Esophagus squamous epithelium (tissue), 5 donors: ENCODE results near the gene CMAS. TPM values are rescaled to one million over a fixed set of nuclear protein-coding genes. Genes with fewer than 3 reads are reported as not detected.
"Not testable (repeated sequence)": the region's sequence is repeated elsewhere in the genome, so short reads cannot be mapped to it uniquely, and the experiment has no call there.

Experiments used
- DNase-seq: peaks from one replicate; lab custom pipeline; 2025; lab: John Stamatoyannopoulos, UW
- H3K27ac ChIP-seq, 4 donors: fragments of 200-600 bp; sonication (generic); one replicate each; pipeline ENCODE4 v1.5.1; 2016 to 2019; ENCODE audit warnings: mild to moderate bottlenecking in 1 of 4
- H3K27me3 ChIP-seq, 4 donors: fragments of 200-600 bp; sonication (generic); 1 replicate in 3 of 4; 2 replicates in 1 of 4; pipeline versions ENCODE4 v1.5.1 to v1.6.0; 2017 to 2021; ENCODE audit warnings: antibody characterized with exemption in 1 of 4
- H3K36me3 ChIP-seq, 3 donors: fragments of 200-600 bp; sonication (generic); one replicate each; pipeline ENCODE4 v1.5.1; 2016 to 2019
- H3K4me1 ChIP-seq, 3 donors: fragments of 200-600 bp; sonication (generic); one replicate each; pipeline ENCODE4 v1.5.1; 2017 to 2019
- H3K4me3 ChIP-seq, 4 donors: fragments of 200-600 bp; sonication (generic); 1 replicate in 3 of 4; 2 replicates in 1 of 4; pipeline ENCODE4 v1.5.1; 2016 to 2019; ENCODE audit warnings: mild to moderate bottlenecking in 2 of 4, moderate library complexity in 1 of 4
- H3K9me3 ChIP-seq, 3 donors: fragments of 200-600 bp; sonication (generic); one replicate each; pipeline ENCODE4 v1.5.1; 2016 to 2019
- POLR2A ChIP-seq, 4 donors: fragments of 450-650 bp; IDR thresholded peaks; one replicate each; pipeline ENCODE4 v1.6.1; 2017; ENCODE audit warnings: antibody characterized with exemption in 4 of 4, mild to moderate bottlenecking in 4 of 4, moderate library complexity in 3 of 4
- WGBS, 2 donors: methylation state at CpG; one replicate each; pipeline ENCODE4 v1.1.5; 2018; 5-methylcytosine and 5-hydroxymethylcytosine counted together
- intact Hi-C: fragments of 100-400 bp; cut with DNase I; formaldehyde crosslinking; loops from one replicate; pipeline ENCODE4 v1.15.0; 2022
- total RNA-seq, 4 donors: library from RNA; depleted of rRNA; stranded (reverse); fragments of >200 nt; gene quantifications; one replicate each; pipeline ENCODE4 v1.1.0, GENCODE V29; 2016
- TF ChIP-seq, protein P1 (sequence below), 6 experiments: fragments of 450-650 bp in 4 of 6; fragments of 200-600 bp in 2 of 6; sonication (generic) in 2 of 6; IDR thresholded peaks; one replicate each; pipeline ENCODE4 v1.5.1; 2016 to 2019; ENCODE audit warnings: antibody characterized with exemption in 6 of 6, mild to moderate bottlenecking in 4 of 6, moderate library complexity in 4 of 6
- donor health status: DM: yes; HTN: yes; CAD: no.

CMAS gene
- total RNA-seq, 4 donors from 2014 or later = 46.5 to 61.8 (median 52.5) TPM

DNA sequence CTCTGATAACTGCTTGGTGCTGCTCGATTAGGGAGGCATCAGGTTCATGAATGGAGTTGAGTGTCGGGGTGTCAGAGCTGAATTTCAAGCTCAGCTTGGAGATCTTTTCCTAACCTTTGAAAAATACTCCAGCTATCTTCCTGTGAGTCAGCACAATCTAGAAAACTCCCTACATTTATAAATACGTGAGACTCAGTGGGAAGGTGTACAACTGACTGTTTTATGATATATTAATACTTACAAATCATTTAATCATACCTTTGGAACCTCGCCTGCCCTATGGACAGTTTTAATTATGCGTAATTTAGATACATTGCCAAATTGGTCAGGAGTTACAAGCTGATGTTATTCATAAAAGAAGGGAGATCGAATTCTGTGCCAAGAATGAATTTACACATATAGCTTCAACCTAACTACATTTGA is 961 bp downstream of the CMAS start:
- intact Hi-C loops = no loop called here
- Histone ChIP-seq H3K4me1 (peaks cover 0 to 51% (median 27%) of the 10 kb centered on the region in 3 donors), H3K36me3 (no peaks in the 10 kb centered on the region), H3K27ac (peak overlapping the region; percentile 92 to 98 (median 96)), H3K9me3 (no peaks in the 10 kb centered on the region), H3K4me3 (peak overlapping the region; percentile 86 to 95 (median 94)), H3K27me3 (no peaks in the 10 kb centered on the region)
- no peak for DNase-seq
- TF ChIP-seq, protein P1, sequence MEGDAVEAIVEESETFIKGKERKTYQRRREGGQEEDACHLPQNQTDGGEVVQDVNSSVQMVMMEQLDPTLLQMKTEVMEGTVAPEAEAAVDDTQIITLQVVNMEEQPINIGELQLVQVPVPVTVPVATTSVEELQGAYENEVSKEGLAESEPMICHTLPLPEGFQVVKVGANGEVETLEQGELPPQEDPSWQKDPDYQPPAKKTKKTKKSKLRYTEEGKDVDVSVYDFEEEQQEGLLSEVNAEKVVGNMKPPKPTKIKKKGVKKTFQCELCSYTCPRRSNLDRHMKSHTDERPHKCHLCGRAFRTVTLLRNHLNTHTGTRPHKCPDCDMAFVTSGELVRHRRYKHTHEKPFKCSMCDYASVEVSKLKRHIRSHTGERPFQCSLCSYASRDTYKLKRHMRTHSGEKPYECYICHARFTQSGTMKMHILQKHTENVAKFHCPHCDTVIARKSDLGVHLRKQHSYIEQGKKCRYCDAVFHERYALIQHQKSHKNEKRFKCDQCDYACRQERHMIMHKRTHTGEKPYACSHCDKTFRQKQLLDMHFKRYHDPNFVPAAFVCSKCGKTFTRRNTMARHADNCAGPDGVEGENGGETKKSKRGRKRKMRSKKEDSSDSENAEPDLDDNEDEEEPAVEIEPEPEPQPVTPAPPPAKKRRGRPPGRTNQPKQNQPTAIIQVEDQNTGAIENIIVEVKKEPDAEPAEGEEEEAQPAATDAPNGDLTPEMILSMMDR (IDR thresholded peaks at IDR 0.05) = no peak
- no peak for TF ChIP-seq POLR2A (IDR thresholded peaks at IDR 0.05)
- WGBS, 2 donors = 10 to 11% methylated on average over 6 of the region's 6 CpGs

DNA sequence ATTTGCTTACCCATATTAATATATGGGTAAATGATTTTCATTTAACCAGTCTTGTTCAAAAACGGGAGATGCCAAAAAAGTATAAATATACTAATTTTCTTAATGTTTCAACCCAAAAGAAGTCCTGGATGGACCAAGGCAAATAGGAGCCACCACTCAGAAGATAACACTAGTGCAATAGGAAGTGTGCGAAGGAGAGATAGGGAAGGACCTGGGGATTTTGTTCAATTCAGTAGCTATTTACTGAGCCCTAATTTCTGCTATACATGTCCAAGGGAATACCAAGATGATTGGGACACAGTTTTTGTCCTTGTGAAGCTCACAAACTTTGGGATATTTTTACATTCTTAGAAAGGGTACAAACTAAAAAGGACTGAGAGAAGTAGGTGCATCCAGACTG is 1.5 kb downstream of the CMAS start:
- H3K27ac ChIP-seq = peak overlapping the region in 2 of 4 donors; percentile 97 to 98
- no peaks in the 10 kb centered on the region for H3K27me3 ChIP-seq
- TF ChIP-seq, protein P1 (IDR thresholded peaks at IDR 0.05) = no peak
- no peak for TF ChIP-seq POLR2A (IDR thresholded peaks at IDR 0.05)
- H3K36me3 ChIP-seq = no peaks in the 10 kb centered on the region
- peak overlapping the region in 3 of 4 donors; percentile 86 to 95 (median 93) for H3K4me3 ChIP-seq
- WGBS, 2 donors = 66 to 69% methylated on average over 2 of the region's 2 CpGs
- peaks cover 0 to 55% (median 27%) of the 10 kb centered on the region in 3 donors for H3K4me1 ChIP-seq
- H3K9me3 ChIP-seq = no peaks in the 10 kb centered on the region
- no peak for DNase-seq
- intact Hi-C loops = no loop called here

DNA sequence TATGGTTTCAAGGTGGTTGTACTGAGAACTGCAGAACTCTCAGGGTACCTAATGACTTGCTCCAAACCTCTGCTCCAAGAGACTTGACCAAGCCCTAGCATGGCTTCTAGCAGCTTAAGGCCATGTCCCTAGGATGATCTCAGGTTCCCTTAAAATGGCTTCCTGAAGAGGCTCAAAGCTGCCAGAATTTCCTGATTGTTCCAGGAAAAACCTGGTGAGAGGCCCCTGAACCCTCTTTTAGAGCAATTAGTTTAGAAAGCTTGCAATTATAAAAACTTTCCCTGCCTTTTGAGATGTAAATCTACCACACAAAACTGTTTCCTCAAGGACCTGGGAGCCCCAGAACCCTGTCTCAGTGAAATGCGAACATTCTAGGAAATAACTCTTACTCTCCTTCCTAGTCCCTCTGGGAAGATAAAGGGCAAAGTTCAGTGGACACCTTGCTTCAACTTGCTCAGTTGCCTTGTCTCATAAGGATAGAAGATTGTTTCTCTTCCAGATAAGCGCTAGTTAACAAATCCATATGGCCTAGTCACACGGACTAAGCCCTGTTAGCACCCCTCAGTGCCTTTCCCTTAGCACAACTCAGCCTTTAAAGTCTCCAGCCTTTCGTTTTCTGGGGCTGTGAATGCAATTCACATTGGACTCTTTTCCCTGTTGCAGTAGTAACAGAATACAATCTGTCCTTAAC is 2.5 kb downstream of the CMAS start:
- intact Hi-C loops = no loop called here
- Histone ChIP-seq H3K9me3 (no peaks in the 10 kb centered on the region), H3K4me3 (peak overlapping the region in 1 of 4 donors; percentile 95), H3K27me3 (no peaks in the 10 kb centered on the region), H3K4me1 (peaks cover 0 to 55% (median 27%) of the 10 kb centered on the region in 3 donors), H3K27ac (peak overlapping the region in 1 of 4 donors; percentile 97), H3K36me3 (no peaks in the 10 kb centered on the region)
- no peak for TF ChIP-seq POLR2A (IDR thresholded peaks at IDR 0.05)
- TF ChIP-seq, protein P1 (IDR thresholded peaks at IDR 0.05) = no peak
- WGBS, 2 donors = 64 to 70% methylated on average over 4 of the region's 4 CpGs
- DNase-seq = no peak

DNA sequence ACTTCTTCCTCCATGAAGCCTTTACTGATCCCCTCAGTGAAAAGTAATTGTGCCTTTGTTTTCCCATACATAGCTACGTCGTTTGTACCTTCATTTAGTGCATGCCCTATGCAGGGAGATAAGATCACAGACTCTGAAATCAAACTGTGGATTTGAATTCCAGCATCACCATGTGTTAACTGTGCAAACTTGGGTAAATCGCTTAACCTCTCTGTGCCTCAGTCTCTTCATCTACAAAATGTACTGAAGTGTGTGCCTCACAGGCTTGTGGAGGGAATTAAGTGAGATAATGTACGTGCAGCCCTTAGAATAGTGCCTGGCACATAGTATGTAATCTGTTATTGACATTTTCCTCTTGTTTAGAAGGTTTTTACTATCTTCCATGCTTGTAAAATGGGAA is 4.1 kb downstream of the CMAS start:
- H3K27ac ChIP-seq = peak overlapping the region in 2 of 4 donors; percentile 61 to 74
- WGBS, 2 donors = 93 to 94% methylated on average over 4 of the region's 4 CpGs
- no peak for TF ChIP-seq POLR2A (IDR thresholded peaks at IDR 0.05)
- TF ChIP-seq, protein P1 (IDR thresholded peaks at IDR 0.05) = no peak
- H3K9me3 ChIP-seq = no peaks in the 10 kb centered on the region
- intact Hi-C loops = no loop called here
- no peaks in the 10 kb centered on the region for H3K27me3 ChIP-seq
- peaks cover 0 to 55% (median 27%) of the 10 kb centered on the region in 3 donors for H3K4me1 ChIP-seq
- no peak for DNase-seq
- no peak overlapping the region for H3K4me3 ChIP-seq
- H3K36me3 ChIP-seq = peaks cover 0 to under 1% (median 0%) of the 10 kb centered on the region in 3 donors

DNA sequence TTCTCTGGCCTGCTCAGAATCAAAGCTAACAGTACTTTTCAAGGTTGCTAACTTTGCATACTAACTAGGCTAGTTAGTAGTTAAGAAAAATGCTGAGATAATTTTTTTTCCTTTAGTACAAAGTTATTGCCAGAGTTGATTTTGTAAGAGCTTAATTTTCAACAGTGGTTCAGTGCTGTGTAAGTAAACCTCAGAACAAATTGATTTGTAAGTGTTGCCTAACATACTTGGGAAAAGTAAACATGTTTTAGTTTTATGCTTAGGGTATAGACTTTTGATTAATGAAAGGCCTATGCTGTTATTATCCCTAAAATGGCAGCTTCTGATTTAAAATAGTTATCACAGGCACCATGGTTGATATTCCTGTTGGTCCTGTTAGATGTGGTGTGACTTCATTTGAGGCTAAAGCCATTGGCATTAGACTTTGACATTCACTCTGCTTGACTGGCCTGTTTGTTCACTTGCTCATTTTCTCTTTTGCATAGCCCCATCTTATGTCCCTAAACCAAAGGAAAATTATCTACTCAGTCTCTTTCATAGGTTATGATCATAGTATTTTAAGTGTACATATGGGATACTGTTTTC is 5.2 kb downstream of the CMAS start:
- peak overlapping the region in 3 of 4 donors; percentile 35 to 74 (median 61) for H3K27ac ChIP-seq
- peaks cover 0 to 12% (median 0%) of the 10 kb centered on the region in 3 donors for H3K36me3 ChIP-seq
- H3K4me3 ChIP-seq = no peak overlapping the region
- H3K27me3 ChIP-seq = no peaks in the 10 kb centered on the region
- H3K9me3 ChIP-seq = no peaks in the 10 kb centered on the region
- intact Hi-C loops = no loop called here
- no peak for DNase-seq
- no peak for TF ChIP-seq POLR2A (IDR thresholded peaks at IDR 0.05)
- H3K4me1 ChIP-seq = peaks cover 0 to 55% (median 27%) of the 10 kb centered on the region in 3 donors

DNA sequence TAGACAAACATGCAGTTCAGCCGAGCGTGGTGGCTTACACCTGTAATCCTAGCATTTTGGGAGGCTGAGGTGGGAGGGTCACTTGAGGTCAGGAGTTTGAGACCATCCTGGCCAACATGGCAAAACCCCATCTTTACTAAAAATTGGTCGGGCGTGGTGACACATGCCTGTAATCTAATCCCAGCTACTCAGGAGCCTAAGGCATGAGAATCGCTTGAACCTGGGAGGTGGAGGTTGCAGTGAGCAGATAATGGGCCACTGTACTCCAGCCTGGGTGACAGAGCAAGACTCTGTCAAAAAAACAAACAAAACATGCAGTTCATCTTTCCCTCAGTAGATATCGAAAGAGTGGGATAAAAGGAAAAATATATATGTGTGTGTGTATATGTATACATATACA is 7.0 kb downstream of the CMAS start:
- Histone ChIP-seq H3K4me1 (peaks cover 0 to 44% (median 20%) of the 10 kb centered on the region in 3 donors), H3K36me3 (peaks cover 0 to 30% (median 2%) of the 10 kb centered on the region in 3 donors)
- H3K27me3 ChIP-seq, H3K9me3 ChIP-seq, intact Hi-C loops, H3K4me3 ChIP-seq, H3K27ac ChIP-seq, DNase-seq: not testable (repeated sequence)
- WGBS, 2 donors = 78 to 98% methylated on average over 6 of the region's 6 CpGs
